HG02852 (cell line): Measurements from ENCODE around the gene YPEL4.

Source experiments
- ATAC-seq: cut with Tn5 transposase; IDR thresholded peaks from one replicate; pipeline ENCODE4 v1.9.1; 2021; ENCODE audit warnings: mild to moderate bottlenecking, moderate library complexity; ENCODE audit not compliant: unreplicated experiment

The YPEL4 gene

DNA sequence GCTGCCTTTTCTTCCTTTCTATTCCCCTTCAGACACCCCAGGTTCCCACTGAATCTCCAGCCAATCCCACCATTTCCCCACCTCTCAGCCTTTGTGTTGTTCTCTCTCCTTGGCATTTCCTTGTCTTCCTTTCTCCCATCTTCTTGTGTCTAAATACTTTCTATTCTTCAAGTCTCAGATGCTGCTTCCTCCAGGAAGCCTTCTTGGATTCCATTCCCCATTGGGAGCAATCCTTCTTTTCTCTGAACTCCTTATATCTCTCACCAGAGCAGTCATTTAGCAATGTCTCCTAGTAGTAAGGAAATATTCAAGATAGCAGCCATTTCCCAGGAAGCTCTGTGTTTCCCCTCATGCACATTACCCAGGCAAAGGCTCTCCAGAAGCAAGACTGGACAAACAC is 15.4 kb downstream of the YPEL4 start:
- ATAC-seq = no peak

- no peak for ATAC-seq
Observed at GRCh38 chr11:57633394-57634070, 16.2 kb downstream of the YPEL4 start.

DNA sequence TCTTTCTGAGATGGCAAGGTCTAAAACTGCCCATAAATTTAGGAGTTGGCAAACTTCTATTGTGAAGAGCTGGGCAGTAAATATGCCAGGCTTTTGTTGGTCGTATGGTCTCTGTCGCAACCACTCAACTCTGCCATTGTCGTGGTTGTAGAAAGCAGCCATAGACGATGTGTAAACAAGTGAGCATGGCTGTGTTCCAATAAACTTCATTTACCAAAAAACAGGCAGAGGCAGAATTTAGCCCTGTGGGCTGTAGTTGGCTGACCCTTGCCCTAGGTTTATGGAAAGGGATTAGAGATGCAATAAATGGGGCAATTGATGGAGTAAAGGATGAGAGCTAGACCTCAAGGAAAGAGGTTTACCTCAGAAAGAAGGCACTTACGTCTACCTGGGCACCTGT is 17.6 kb downstream of the YPEL4 start:
- no peak for ATAC-seq

- ATAC-seq = no peak
Observed at GRCh38 chr11:57630171-57630570, 19.5 kb downstream of the YPEL4 start.

GRCh38 chr11:57626895-57627294 is 22.8 kb downstream of the YPEL4 start:
- no peak for ATAC-seq

GRCh38 chr11:57624864-57625263 is 24.8 kb downstream of the YPEL4 start:
- ATAC-seq = no peak

DNA sequence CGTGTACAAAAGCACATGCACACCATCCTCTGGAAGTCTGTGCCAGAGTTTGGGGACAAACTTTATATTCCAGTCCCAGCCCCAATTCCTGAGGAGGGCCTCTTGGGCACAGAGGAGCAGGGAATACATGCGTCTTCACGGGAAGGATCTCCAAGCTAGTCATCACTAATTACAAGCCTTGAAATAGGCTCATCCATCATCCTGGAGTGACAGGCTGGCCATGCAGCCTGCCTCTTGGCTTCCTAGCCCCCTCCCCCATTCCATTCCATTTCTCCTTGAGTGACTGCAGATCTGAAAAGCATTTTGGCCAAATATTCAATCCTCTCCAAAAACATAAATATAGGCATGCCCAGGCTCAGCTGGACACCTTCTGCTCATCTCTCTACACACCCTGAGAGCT is 27.4 kb downstream of the YPEL4 start:
- ATAC-seq = no peak

- no peak for ATAC-seq
Observed at GRCh38 chr11:57620467-57620866, 29.2 kb downstream of the YPEL4 start.

- no peak for ATAC-seq
Observed at GRCh38 chr11:57619331-57619730, 30.4 kb downstream of the YPEL4 start.

GRCh38 chr11:57618438-57618837 is 31.3 kb downstream of the YPEL4 start:
- no peak for ATAC-seq

- no peak for ATAC-seq
Observed at GRCh38 chr11:57616595-57616994, 33.1 kb downstream of the YPEL4 start.

DNA sequence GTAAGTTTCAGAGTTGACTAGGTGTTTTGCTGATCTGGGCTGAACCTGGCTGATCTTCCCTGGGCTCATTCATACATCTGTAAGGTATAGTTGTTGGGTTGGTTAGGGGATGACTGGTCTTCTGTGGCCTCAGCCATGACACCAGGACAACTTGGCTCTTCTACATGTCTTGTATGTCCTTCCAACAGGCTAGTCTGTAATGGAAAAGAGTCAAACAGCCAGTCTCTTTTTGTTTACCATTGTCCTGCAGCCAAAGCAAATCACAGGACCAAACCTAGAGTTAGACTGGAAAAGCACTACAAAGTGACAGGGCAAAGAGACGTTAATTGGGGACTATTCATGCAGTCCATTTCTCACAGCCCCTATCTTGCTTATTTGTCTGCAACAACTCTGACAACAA is 34.4 kb downstream of the YPEL4 start:
- ATAC-seq = no peak

DNA sequence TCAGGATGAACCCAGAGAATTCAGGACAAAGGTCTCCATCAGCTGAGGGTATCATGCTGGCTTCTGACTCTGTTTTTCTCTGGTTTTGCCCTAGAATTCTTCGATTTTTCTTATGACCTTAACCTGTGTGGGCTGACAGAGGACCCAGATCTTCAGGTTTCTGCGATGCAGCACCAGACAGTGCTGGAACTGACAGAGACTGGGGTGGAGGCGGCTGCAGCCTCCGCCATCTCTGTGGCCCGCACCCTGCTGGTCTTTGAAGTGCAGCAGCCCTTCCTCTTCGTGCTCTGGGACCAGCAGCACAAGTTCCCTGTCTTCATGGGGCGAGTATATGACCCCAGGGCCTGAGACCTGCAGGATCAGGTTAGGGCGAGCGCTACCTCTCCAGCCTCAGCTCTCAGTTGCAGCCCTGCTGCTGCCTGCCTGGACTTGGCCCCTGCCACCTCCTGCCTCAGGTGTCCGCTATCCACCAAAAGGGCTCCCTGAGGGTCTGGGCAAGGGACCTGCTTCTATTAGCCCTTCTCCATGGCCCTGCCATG is 35.4 kb downstream of the YPEL4 start:
- ATAC-seq = no peak

DNA sequence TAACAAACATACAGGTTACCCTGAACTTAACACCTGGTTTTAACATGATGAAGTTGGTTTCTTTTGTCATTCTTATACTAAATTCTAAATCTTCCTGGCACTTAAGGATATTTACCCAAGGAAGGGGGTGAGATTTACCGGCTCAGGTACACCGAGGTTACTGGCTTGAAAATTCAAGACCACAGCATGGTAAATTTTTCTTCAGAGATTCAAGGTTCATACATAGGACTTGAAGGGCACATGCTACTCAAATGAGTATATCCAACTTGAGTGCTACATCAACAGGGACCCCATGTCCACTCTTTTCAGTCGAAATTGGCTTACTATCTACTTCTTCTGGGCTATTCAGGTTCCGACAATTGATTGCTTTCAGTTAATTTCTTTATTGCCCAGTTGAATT is 39.5 kb downstream of the YPEL4 start:
- no peak for ATAC-seq

- ATAC-seq = no peak
Observed at GRCh38 chr11:57605028-57605420, 44.7 kb downstream of the YPEL4 start.

DNA sequence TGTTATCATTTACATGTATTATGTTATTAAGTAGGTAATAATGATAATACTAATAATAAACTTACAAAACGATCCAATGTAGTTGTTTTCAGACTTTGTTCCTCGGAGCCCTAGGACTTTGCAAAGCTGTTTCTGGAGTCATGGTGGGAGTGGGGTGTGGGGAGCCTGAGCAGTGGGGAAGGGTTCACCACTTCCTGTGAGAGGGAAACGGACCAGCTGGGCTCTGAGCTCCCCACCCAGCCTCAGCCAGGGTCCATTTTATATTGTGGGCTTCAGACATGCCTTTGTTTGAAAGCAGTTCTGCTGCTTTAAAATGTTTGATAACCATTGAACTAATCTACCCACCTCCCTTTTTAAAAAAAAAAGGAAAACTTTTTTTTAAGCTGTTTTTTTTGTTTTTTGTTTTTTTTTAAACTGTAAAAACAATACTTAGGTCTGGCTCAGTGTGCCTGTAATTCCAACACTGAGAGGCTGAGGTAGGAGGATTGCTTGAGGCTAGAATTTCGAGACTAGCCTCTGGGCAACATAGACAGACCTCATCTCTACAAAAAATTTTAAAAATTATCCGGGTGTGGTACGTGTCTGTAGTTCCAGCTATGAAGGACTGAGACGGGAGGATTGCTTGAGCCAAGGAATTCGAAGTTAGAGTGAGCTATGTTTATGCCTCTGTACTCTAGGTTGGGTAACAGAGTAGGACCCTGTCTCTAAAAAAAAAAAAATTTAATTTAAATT is 45.2 kb downstream of the YPEL4 start:
- no peak for ATAC-seq

DNA sequence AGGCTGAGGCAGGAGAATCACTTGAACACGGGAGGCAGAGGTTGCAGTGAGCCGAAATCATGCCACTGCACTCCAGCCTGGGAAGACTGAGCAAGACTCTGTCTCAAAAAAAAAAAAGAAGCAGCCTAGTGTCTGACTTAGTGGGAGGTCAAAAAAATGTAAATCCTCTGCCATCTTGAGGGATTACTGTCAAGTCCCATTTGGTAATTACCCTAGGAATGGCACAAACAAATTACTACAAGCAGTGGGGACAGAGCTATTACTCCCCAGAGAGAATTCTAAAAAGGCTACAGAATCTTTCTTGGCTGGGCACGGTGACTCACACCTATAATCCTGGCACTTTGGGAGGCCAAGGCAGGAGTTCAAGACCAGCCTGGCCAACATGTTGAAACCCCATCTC is 48.4 kb downstream of the YPEL4 start:
- ATAC-seq = no peak

DNA sequence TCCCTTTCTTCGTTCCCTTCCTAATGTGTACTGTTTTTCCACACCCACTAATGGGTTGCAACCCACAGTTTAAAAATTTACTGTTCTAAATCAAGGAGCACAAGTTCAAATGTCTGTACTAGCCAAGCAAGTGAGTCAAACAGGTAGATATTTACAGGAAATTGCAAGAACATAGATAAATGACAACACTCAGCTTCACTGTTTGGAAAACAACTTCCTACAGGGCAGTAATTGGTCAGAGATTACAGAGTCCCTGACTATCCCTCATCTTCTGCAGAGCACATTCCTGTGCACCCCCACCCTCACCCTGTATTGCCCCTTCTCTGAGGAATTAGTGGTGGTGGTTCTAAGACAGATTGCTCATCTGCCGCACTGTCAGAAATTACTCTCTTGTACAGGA is 50.3 kb downstream of the YPEL4 start:
- no peak for ATAC-seq

DNA sequence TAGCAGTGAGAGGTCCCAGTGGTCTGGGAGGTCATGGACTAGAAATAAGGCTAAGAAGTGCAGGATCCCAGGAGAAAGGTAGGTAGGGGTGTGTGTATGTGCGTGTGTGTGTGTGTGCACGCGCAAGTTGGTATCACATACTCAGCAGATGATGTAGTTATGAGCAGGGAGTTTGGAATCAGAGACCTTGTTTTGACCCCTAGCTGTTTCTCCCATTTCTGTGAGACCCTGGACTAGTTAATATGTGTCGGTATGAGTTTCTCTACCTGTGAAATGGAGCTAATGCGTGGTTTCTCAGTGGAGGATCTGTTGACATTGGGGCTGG is 50.9 kb downstream of the YPEL4 start:
- no peak for ATAC-seq

GRCh38 chr11:57597916-57598830 is 51.5 kb downstream of the YPEL4 start:
- no peak for ATAC-seq

GRCh38 chr11:57597461-57597915 is 52.2 kb downstream of the YPEL4 start, which contains the start of gene SERPING1:
Gene SERPING1 (plus strand): TSS chr11:57597685. CDS start chr11:57598271, 586 bp downstream.
- no peak for ATAC-seq
